ENCODE data around the gene VIPR2.

Gene VIPR2

DNA sequence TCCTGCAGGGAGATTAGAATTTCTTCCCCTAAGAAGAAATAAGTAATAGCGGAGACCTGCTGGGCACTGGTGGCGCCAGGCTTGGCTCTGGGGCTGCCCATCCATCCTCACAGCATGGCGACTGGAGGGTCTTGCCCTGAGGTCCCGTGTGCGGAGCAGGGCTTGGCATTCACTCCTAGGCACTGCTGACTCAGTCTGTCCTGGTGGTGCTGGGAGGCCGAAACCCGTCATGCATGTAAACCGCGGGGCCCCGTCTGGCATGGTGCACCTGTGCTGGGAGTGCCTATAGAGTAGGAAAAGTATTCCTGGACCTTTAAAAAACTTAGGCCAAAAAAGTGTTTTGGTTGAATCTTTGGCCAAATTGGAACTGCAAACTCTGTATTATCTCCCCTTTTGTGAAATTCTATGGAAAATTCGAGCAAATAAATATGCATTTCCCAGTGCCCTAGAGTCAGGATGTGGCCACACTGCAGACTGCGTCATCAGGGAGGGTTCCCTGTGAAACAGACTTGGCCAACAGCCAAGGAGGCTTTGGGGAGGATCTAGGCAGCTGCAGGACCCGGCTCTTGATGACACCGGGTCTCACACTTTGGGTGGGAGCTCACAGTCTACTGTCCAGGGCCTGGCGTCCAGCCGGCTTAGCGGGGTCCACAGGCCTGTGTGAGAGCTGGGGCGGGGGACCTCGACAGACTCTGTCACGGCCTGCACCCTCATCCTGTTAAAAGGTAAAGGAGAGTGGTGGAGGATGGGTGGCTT, 122.3 kb downstream of the VIPR2 start:
- no peak for DNase-seq

GRCh38 chr7:159020987-159021386, 123.7 kb downstream of the VIPR2 start:
- DNase-seq = no peak

DNA sequence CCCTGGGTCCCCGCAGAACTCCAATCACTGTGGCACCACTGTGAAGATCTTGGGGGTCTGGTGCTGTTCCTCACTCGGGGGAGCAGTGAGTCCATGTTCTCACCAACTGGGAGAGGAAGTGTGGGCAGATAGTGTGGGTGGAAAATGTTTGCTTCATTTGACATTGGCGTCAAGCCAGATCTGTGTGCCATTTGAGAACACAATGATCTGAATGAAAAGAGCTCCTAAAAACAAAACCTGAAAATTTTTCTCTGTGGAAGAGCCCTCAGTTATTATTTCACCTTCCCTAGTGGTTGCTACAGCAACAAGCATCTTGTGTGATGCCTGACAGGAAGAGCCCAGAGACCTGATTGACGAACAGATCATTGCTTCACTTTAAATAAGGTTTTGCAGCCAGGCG, 125.6 kb downstream of the VIPR2 start:
- DNase-seq = no peak

DNA sequence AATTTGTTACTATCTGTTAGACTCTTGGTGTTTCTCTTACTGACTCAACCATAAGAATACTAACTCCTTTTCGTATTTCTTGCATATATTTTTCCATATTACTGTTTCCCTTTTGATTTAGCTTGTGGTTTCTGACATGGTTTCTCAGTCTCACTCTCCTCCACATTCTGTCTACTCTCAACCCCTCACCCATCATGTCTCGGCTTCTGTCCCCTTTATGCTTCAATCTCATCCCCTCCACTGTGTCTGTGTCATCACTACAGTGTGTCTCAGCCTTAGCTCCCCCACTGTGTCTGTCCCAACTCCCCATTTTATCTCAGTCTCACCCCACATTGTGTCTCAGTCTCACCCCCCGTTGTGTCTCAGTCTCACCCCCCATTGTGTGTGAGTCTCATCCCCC, 126.9 kb downstream of the VIPR2 start:
- DNase-seq = no peak

GRCh38 chr7:159017210-159017609, 127.5 kb downstream of the VIPR2 start:
- no peak for DNase-seq

GRCh38 chr7:159016591-159016990, 128.1 kb downstream of the VIPR2 start:
- no peak for DNase-seq

- DNase-seq = no peak
Observed at GRCh38 chr7:159015454-159016410, 128.9 kb downstream of the VIPR2 start.

DNA sequence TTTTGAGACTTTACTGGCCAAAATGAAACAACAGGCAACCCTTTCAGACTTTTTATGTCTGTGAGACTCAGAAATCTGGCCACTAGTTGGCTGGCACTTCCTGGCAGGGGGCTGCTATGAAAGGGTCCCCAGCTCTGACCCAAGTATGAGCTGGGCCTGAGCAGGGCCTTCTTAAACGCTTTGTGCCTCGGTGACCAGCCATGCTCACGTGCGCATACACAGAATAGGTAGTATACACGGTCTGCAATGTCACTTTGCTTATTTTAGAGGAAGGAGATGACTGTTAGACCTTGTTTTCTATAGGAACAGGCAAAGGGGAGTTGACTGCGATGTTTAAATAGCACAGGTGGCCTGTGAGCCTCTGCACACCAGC, 129.6 kb downstream of the VIPR2 start:
- DNase-seq = no peak

GRCh38 chr7:159014297-159015062, 130.2 kb downstream of the VIPR2 start:
- no peak for DNase-seq

GRCh38 chr7:159013825-159014289, 130.8 kb downstream of the VIPR2 start:
- no peak for DNase-seq

DNA sequence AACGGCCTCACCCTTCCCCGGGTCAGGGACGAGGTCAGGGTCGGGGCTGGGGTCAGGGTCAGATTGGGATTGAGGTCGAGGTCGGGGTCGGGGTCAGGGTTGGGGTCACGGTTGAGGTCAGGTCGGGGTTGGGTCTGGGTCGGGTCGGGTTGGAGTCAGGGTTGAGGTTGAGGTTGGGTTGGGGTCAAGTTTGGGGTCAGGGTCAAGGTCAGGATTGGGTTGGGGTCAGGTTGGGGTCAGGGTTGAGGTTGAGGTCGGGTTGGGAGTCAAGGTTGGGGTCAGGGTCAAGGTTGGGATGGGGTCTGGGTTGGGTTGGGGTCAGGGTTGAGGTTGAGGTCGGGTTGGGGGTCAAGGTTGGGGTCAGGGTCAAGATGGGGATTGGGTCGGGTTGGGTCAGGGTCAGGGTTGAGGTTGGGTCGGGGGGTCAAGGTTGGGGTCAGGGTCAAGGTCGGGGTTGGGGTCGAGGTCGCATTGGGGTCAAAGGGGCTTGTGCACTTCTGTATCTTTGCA, 131.4 kb downstream of the VIPR2 start:
- DNase-seq = no peak

- no peak for DNase-seq
Observed at GRCh38 chr7:159012353-159013069, 132.2 kb downstream of the VIPR2 start.

DNA sequence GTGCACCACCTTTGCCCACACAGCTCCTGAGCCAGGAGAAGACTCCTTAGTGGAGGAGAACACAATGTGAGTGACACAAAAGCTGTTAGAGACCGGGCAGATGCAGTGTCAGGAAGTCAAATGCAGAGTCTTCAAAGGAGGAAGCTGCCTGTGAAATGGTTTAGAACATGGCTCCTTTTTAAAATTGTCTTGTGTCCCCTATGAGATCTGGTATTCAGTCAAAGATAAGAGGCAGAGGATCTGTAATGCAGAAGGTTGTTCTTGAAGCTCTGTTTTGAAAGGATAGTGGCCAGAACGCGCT, 133.0 kb downstream of the VIPR2 start:
- DNase-seq = no peak

- DNase-seq = no peak
Observed at GRCh38 chr7:159010937-159011721, 133.5 kb downstream of the VIPR2 start.

GRCh38 chr7:159010411-159010810, 134.3 kb downstream of the VIPR2 start:
- no peak for DNase-seq

DNA sequence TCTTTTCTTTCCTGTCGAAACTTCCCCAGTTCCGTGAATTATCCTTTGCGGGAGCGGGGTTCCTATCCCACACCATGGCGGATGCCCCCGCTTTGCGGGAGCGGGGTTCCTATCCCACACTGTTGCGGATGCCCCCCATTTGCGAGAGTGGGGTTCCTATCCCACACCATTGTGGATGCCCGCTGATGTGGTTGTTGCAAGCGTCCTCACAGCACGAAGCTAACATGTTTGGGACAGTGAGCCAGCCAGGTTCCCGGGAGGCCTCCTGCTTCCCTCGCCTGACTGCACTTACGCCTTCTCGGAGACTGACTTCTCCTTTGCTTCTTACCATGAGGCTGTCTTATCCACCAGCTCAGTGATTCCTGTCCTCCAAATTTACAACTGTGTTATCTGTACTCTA, 134.7 kb downstream of the VIPR2 start:
- DNase-seq = no peak

GRCh38 chr7:159008417-159008816, 136.2 kb downstream of the VIPR2 start:
- no peak for DNase-seq

- DNase-seq = no peak
Observed at GRCh38 chr7:159007996-159008389, 136.7 kb downstream of the VIPR2 start.

DNA sequence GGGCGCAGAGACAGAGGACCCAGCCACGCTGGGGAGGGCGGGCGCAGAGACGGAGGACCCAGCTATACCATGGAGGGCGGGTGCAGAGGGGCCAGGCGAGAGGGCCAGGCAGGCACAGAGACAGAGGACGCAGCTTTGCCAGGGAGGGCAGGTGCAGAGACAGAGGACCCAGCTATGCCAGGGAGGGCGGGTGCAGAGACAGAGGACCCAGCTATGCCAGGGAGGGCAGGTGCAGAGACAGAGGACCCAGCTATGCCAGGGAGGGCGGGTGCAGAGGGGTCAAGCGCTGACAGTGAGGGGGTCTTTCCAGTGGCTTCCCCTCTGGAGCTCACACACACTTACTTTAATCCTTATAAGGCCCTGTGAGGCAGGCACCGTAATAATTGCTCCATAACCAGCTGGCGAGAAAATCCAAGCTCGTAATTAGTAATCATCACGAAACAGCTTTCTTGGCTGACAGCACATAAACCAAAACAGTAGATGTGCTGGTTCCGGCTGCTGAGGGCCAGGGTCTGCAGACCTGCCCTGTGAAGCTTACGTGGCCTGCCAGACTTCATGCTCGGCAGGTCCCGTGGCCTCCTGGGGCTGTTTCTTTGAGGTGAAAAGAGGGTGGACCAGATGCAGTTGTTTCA, 137.2 kb downstream of the VIPR2 start:
- DNase-seq = no peak

DNA sequence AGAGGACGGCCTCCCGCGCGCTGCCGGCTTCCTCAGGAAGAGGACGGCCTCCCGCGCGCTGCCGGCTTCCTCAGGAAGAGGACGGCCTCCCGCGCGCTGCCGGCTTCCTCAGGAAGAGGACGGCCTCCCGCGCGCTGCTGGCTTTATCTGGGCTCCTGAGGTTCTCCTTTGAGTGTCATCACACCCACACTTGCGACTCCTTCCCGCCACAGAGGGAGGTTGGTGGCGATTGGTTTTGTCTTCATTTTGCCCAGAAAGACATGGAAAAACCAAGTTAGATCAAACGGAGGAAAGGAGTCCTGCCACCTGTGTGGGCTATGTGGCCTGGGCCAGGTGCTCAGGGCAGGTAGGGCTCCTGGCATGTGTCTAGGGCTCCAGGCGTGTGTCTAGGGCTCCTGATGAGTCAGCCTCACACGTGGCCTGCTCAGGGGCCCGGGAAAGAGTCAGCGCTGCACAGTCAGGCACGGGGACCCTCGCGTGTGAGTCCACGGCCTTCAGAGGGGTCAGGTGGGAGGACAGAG, 138.0 kb downstream of the VIPR2 start:
- DNase-seq = no peak
